ENCODE data around the gene PHF11.

DNA sequence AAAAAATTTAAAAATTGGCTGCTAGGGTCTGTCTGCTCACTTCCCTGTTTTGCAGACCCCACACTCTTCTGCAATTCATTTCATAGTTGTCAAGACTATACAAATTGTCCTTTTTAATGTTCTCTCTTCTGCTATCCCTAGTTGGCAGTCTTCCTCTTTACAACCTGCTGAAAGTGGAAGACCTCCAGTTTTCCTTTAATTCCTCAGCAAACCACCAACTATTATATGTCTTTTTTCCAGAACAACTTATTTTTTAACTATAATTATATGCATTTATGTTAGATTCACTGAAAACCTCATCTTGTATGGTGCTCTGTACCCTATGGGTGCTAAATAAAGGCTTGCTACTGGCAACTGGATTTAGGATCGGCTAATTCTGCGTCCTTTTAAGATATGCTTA lies 1.1 kb upstream of the PHF11 start:
- TF ChIP-seq, protein P1, sequence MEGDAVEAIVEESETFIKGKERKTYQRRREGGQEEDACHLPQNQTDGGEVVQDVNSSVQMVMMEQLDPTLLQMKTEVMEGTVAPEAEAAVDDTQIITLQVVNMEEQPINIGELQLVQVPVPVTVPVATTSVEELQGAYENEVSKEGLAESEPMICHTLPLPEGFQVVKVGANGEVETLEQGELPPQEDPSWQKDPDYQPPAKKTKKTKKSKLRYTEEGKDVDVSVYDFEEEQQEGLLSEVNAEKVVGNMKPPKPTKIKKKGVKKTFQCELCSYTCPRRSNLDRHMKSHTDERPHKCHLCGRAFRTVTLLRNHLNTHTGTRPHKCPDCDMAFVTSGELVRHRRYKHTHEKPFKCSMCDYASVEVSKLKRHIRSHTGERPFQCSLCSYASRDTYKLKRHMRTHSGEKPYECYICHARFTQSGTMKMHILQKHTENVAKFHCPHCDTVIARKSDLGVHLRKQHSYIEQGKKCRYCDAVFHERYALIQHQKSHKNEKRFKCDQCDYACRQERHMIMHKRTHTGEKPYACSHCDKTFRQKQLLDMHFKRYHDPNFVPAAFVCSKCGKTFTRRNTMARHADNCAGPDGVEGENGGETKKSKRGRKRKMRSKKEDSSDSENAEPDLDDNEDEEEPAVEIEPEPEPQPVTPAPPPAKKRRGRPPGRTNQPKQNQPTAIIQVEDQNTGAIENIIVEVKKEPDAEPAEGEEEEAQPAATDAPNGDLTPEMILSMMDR (conservative IDR thresholded peaks at IDR 0.05; ENCODE audit: low read depth in 2 of 2): no peak
- no peak for TF ChIP-seq EZH2 (IDR thresholded peaks at IDR 0.05; ENCODE audit: low read depth, unreplicated experiment)
- no peak for TF ChIP-seq POLR2AphosphoS5 (IDR thresholded peaks at IDR 0.05; ENCODE audit: low read depth)
- TF ChIP-seq, protein P2, sequence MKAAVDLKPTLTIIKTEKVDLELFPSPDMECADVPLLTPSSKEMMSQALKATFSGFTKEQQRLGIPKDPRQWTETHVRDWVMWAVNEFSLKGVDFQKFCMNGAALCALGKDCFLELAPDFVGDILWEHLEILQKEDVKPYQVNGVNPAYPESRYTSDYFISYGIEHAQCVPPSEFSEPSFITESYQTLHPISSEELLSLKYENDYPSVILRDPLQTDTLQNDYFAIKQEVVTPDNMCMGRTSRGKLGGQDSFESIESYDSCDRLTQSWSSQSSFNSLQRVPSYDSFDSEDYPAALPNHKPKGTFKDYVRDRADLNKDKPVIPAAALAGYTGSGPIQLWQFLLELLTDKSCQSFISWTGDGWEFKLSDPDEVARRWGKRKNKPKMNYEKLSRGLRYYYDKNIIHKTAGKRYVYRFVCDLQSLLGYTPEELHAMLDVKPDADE (IDR thresholded peaks at IDR 0.05): no peak
- no peak for TF ChIP-seq ZNF114 (CRISPR knock-in tag; IDR thresholded peaks at IDR 0.05)
- TF ChIP-seq EZH2phosphoT487 (IDR thresholded peaks at IDR 0.05; ENCODE audit: unreplicated experiment): no peak

Measured in GM23338 (cell line).